Fibroblast of lung (primary cell): ENCODE data around the gene STARD13. TPM values are rescaled to one million over a fixed set of nuclear protein-coding genes. Genes with fewer than 3 reads are reported as not detected.

Source experiments
- DNase-seq, 2 donors: peaks; one replicate each; pipeline versions ENCODE4 v3.0.0 to v3.0.0-alpha.2; 2010; ENCODE audit warnings: low read depth in 2 of 2
- H2AFZ ChIP-seq: 2 replicates; pipeline ENCODE4 v1.5.1; 2012; ENCODE audit warnings: low read length, control low read depth, inconsistent platforms
- H3K27ac ChIP-seq: 2 replicates; pipeline ENCODE4 v1.5.1; 2011; ENCODE audit warnings: low read length, control low read depth; ENCODE audit not compliant: insufficient read depth
- H3K27me3 ChIP-seq: 2 replicates; pipeline ENCODE4 v1.5.1; 2011; ENCODE audit warnings: mild to moderate bottlenecking, low read length; ENCODE audit not compliant: control insufficient read depth, insufficient read depth
- H3K36me3 ChIP-seq: 2 replicates; pipeline ENCODE4 v1.5.1; 2011; ENCODE audit warnings: low read length; ENCODE audit not compliant: control insufficient read depth, insufficient read depth
- H3K4me1 ChIP-seq: 2 replicates; pipeline ENCODE4 v1.5.1; 2011; ENCODE audit warnings: low read length; ENCODE audit not compliant: control insufficient read depth, insufficient read depth; ENCODE audit errors: extremely low read depth
- H3K4me2 ChIP-seq: 2 replicates; pipeline ENCODE4 v1.5.1; 2011; ENCODE audit warnings: low read length, control low read depth; ENCODE audit not compliant: insufficient read depth; ENCODE audit errors: extremely low read depth
- H3K4me3 ChIP-seq, 4 experiments: fragments of 200-600 bp in 1 of 4; sonication (generic) in 1 of 4; replicated peaks in 1 of 4; 2 replicates each; pipeline ENCODE4 v1.5.1; 2011 to 2016; ENCODE audit warnings: low read length in 4 of 4, low read depth in 3 of 4, mild to moderate bottlenecking in 3 of 4, control low read depth in 2 of 4, inconsistent platforms in 1 of 4, mixed read lengths in 1 of 4; ENCODE audit not compliant: insufficient read depth in 1 of 4; ENCODE audit errors: control extremely low read depth in 1 of 4
- H3K79me2 ChIP-seq: 2 replicates; pipeline ENCODE4 v1.5.1; 2012; ENCODE audit warnings: mild to moderate bottlenecking, low read length, inconsistent platforms; ENCODE audit not compliant: control insufficient read depth, insufficient read depth
- H3K9ac ChIP-seq: 2 replicates; pipeline ENCODE4 v1.5.1; 2011; ENCODE audit warnings: mild to moderate bottlenecking, low read length, control low read depth; ENCODE audit not compliant: insufficient read depth
- H3K9me3 ChIP-seq: 2 replicates; pipeline ENCODE4 v1.5.1; 2012; ENCODE audit warnings: low read depth, low read length; ENCODE audit not compliant: control insufficient read depth, insufficient read depth
- H4K20me1 ChIP-seq: 2 replicates; pipeline ENCODE4 v1.5.1; 2011; ENCODE audit warnings: low read length; ENCODE audit not compliant: control insufficient read depth, insufficient read depth; ENCODE audit errors: extremely low read depth
- CTCF ChIP-seq, 2 donors: IDR thresholded peaks in 1 of 2; conservative IDR thresholded peaks in 1 of 2; 1 replicate in 1 of 2; 2 replicates in 1 of 2; pipeline ENCODE4 v1.5.1; 2011 to 2012; ENCODE audit warnings: low read length in 2 of 2, control low read depth in 1 of 2, inconsistent platforms in 1 of 2, low read depth in 1 of 2, mild to moderate bottlenecking in 1 of 2
- EZH2 ChIP-seq: IDR thresholded peaks from 2 replicates; pipeline ENCODE4 v1.5.1; 2012; ENCODE audit warnings: low read length, control low read depth, mild to moderate bottlenecking; ENCODE audit errors: missing control alignments
- polyA plus RNA-seq, 2 donors: library from polyadenylated mRNA; depleted of rRNA in 1 of 2; stranded (reverse) in 1 of 2; unstranded in 1 of 2; fragments of >200 nt; gene quantifications; 2 replicates each; pipeline ENCODE4 v1.2.1, GENCODE V29; 2011 to 2012; ENCODE audit warnings: missing spikeins in 1 of 2
- total RNA-seq: library from RNA; depleted of rRNA; stranded (reverse); fragments of >200 nt; gene quantifications from 2 replicates; pipeline ENCODE4 v1.2.1, GENCODE V29; 2014

The STARD13 gene
- total and polyA plus RNA-seq, 2 donors (not counting 1 experiment from before 2014, with no cell fraction given) = 25.2 to 44.6 TPM

DNA sequence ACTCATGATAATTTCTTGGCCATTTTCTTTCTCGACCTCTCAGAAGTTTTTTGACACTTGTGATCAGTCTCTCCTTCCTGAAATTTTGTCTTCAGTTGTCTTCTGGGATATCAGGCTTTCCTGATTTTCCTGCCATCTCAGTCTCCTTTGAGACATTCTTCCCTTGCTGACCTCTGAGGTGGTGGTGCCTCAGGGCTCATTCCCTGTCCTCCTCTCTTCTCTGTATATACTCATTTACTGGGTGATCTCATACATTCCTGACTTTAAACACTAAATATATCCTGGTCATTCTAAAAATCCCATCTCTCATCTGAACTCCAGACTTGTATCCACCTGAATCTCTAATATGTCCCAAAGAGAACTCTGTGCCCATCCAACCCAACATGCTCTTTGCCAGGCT lies 31.3 kb upstream of the STARD13 start:
- Histone ChIP-seq H4K20me1 (no peaks in the 10 kb centered on the region), H3K27ac (no peak overlapping the region), H3K36me3 (no peaks in the 10 kb centered on the region), H3K9me3 (no peaks in the 10 kb centered on the region), H3K4me3 (no peak overlapping the region), H3K27me3 (no peaks in the 10 kb centered on the region), H3K4me2 (no peak overlapping the region), H3K9ac (no peak overlapping the region), H3K4me1 (no peaks in the 10 kb centered on the region), H3K79me2 (no peaks in the 10 kb centered on the region), H2AFZ (no peak overlapping the region)
- DNase-seq = no peak
- TF ChIP-seq CTCF (conservative IDR thresholded peaks at IDR 0.05 in 1 of 2, IDR thresholded peaks at IDR 0.05 in 1 of 2; ENCODE audit: low read depth in 1 of 2, low read length in 2 of 2) (no peak), EZH2 (no peak)

DNA sequence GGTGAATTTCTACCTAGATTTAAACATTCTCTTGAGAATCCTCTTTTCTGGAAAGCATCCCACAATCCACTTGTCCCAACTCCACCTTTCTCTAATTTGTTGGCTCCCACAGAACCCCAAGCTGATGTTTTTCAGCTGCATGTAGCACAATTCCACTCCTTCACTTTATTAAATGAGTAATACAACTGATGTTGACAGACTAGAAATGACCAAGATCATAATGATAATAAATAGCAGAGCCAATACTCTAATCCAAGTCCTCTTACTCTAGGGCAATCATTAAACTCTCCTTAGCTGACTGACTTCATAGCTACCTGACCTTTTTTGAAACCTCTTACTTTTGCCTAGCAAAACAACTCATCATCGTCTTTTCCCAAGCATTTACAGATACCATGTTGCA lies 27.9 kb upstream of the STARD13 start:
- no peak for DNase-seq
- Histone ChIP-seq H3K79me2 (no peaks in the 10 kb centered on the region), H4K20me1 (no peaks in the 10 kb centered on the region), H3K36me3 (no peaks in the 10 kb centered on the region), H3K27ac (no peak overlapping the region), H3K4me2 (no peak overlapping the region), H3K9ac (no peak overlapping the region), H3K9me3 (no peaks in the 10 kb centered on the region), H3K4me1 (no peaks in the 10 kb centered on the region), H2AFZ (no peak overlapping the region), H3K4me3 (no peak overlapping the region), H3K27me3 (no peaks in the 10 kb centered on the region)
- TF ChIP-seq EZH2 = no peak
- TF ChIP-seq CTCF (conservative IDR thresholded peaks at IDR 0.05 in 1 of 2, IDR thresholded peaks at IDR 0.05 in 1 of 2; ENCODE audit: low read depth in 1 of 2, low read length in 2 of 2) = no peak

DNA sequence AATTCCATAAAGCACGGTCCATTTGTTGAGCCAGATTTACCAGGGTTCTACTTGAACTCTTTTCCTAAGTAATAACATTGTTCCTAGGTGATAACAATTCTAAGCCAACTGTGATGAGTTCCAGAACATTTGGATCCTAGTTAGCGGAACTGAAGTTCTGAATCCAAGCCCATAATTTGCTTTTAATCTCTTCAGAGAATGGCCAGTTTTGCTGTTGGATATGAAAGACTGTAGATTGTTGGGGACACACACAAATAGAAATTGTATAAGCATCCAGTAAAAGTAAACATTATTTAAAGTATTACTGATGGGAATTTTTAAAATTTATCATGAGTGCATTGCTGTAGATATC lies 27.3 kb upstream of the STARD13 start:
- H2AFZ ChIP-seq = no peak overlapping the region
- H3K4me2 ChIP-seq = no peak overlapping the region
- no peaks in the 10 kb centered on the region for H3K9me3 ChIP-seq
- no peak for DNase-seq
- no peaks in the 10 kb centered on the region for H3K36me3 ChIP-seq
- H3K9ac ChIP-seq = no peak overlapping the region
- H3K4me3 ChIP-seq = no peak overlapping the region
- H4K20me1 ChIP-seq = no peaks in the 10 kb centered on the region
- no peaks in the 10 kb centered on the region for H3K27me3 ChIP-seq
- H3K4me1 ChIP-seq = no peaks in the 10 kb centered on the region
- H3K27ac ChIP-seq = no peak overlapping the region
- H3K79me2 ChIP-seq = no peaks in the 10 kb centered on the region
- no peak for TF ChIP-seq EZH2
- no peak for TF ChIP-seq CTCF (conservative IDR thresholded peaks at IDR 0.05 in 1 of 2, IDR thresholded peaks at IDR 0.05 in 1 of 2; ENCODE audit: low read depth in 1 of 2, low read length in 2 of 2)
